KOPT-K1 (cell line): ENCODE data around the gene TOPBP1.
A peak's percentile ranks its signal among the peaks of the same experiment; 100 is the strongest.
"Not testable (repeated sequence)": the region's sequence is repeated elsewhere in the genome, so short reads cannot be mapped to it uniquely, and the experiment has no call there.

Experiments used
- H3K27ac ChIP-seq: fragments of 200-600 bp; sonication (generic); 2 replicates; pipeline ENCODE4 v1.5.1; 2016; ENCODE audit warnings: antibody characterized with exemption, mild to moderate bottlenecking, low read depth, low read length; ENCODE audit not compliant: poor library complexity, severe bottlenecking
- H3K36me3 ChIP-seq: fragments of 200-600 bp; sonication (generic); 2 replicates; pipeline ENCODE4 v1.5.1; 2017; ENCODE audit warnings: antibody characterized with exemption, mild to moderate bottlenecking, low read length, moderate library complexity; ENCODE audit not compliant: insufficient read depth
- H3K9me3 ChIP-seq: fragments of 200-600 bp; sonication (generic); 2 replicates; pipeline ENCODE4 v1.5.1; 2017; ENCODE audit warnings: antibody characterized with exemption, low read length, mild to moderate bottlenecking; ENCODE audit not compliant: insufficient read depth, poor library complexity, severe bottlenecking

TOPBP1 gene

GRCh38 chr3:133573629-133574194 lies 88.0 kb downstream of the TOPBP1 start, which contains the start of gene CDV3:
CDV3 (plus strand) TSS chr3:133573686; CDS start chr3:133574045, 359 bp downstream.
- H3K36me3 ChIP-seq: peaks cover 38% of the 10 kb centered on the region
- H3K9me3 ChIP-seq: no peaks in the 10 kb centered on the region
- peak within 1 kb of the TSS; percentile 96 for H3K27ac ChIP-seq

- Histone ChIP-seq H3K27ac (peak overlapping the region; percentile 96), H3K36me3 (peaks cover 33% of the 10 kb centered on the region), H3K9me3 (no peaks in the 10 kb centered on the region)
Observed at GRCh38 chr3:133573054-133573628, 88.6 kb downstream of the TOPBP1 start.

- H3K9me3 ChIP-seq: no peaks in the 10 kb centered on the region
- peak overlapping the region; percentile 96 for H3K27ac ChIP-seq
- peaks cover 25% of the 10 kb centered on the region for H3K36me3 ChIP-seq
Observed at GRCh38 chr3:133572158-133573053, 89.3 kb downstream of the TOPBP1 start.

DNA sequence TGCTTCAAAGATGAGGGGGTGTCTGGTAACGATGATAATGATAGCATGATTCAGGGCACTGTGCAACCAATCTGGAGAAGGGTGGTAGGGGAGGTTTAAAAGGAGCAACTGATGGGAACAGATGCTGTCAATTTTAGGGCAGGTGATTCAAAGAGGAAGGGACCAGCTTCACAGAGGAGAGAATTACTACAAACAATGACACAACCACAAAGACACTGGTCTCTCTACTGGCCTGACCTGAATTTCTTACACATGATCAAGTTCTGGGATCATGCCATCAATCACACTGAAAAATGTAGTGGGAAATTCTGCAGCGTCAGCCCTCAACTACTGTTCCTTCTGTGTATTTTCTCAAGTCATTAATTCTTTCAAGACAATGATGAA lies 90.8 kb downstream of the TOPBP1 start:
- H3K36me3 ChIP-seq: peaks cover 11% of the 10 kb centered on the region
- no peak overlapping the region for H3K27ac ChIP-seq
- H3K9me3 ChIP-seq: no peaks in the 10 kb centered on the region

GRCh38 chr3:133570139-133570936 lies 91.4 kb downstream of the TOPBP1 start:
- Histone ChIP-seq H3K9me3 (no peaks in the 10 kb centered on the region), H3K36me3 (peaks cover 5% of the 10 kb centered on the region; the same call in 1 of the 2 replicates), H3K27ac (no peak overlapping the region)

GRCh38 chr3:133568294-133569014 lies 93.3 kb downstream of the TOPBP1 start:
- no peak overlapping the region for H3K27ac ChIP-seq
- H3K36me3 ChIP-seq: no peaks in the 10 kb centered on the region
- H3K9me3 ChIP-seq: no peaks in the 10 kb centered on the region

DNA sequence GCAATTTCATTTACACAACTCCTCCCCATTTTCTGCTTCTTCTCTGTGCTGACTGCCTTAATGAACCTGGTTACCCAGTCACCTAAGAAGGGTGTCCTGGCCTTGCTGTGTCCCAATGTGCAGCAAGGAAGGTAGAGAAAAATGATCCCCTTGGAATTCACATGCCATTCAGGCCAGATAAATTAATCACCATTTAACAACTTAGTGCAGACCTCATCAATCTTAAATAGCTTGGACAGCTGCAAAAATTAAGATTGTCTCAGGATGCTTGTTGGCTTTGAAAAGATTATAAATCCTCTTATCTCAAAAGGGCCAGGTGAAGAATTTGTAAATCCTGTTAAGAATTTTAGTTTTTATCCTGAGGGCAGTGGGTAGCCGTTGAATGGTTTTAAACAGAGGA lies 97.9 kb downstream of the TOPBP1 start:
- H3K9me3 ChIP-seq: no peaks in the 10 kb centered on the region
- H3K36me3 ChIP-seq: no peaks in the 10 kb centered on the region
- H3K27ac ChIP-seq: no peak overlapping the region

- Histone ChIP-seq H3K36me3 (no peaks in the 10 kb centered on the region), H3K27ac (no peak overlapping the region), H3K9me3 (no peaks in the 10 kb centered on the region)
Observed at GRCh38 chr3:133563186-133563591, 98.6 kb downstream of the TOPBP1 start.

DNA sequence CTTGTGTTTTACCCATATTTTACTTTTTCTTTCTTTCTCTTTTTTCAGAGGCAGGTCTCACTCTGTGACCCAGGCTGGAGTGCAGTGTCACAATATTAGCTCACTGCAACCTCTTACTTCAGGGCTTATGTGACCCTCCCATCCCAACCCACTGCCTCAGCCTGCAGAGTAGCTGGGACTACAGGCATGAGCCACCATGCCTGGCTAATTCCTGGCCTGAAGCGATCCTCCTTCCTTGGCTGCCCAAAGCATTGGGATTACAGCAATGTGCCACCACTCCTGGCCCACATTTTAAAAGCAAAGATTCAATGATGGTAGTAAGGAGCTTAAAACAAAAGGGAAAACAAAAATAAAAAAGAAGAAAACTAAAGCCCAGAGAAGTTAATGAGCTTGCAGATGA lies 99.4 kb downstream of the TOPBP1 start:
- H3K36me3 ChIP-seq: no peaks in the 10 kb centered on the region
- H3K27ac ChIP-seq: no peak overlapping the region
- H3K9me3 ChIP-seq: no peaks in the 10 kb centered on the region

DNA sequence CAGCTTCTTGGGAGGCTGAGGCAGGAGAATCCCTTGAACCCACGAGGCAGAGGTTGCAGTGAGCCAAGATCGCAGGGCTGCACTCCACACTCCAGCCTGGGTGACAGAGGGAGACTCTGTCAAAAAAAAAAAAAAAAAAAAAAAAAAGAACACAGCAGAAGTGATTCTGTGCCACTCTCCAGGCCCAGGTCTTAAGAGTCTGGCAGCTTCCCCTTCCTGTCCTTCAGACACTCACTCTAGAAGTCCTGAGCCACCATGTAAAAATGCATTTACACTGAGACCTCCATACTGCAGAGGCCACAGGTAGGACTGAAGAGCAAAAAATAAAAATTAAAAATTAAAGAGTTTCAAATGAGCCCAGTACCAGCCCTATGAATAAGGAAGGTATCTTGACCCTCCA lies 100.1 kb downstream of the TOPBP1 start:
- Histone ChIP-seq H3K27ac (no peak overlapping the region), H3K36me3 (no peaks in the 10 kb centered on the region), H3K9me3 (no peaks in the 10 kb centered on the region)

DNA sequence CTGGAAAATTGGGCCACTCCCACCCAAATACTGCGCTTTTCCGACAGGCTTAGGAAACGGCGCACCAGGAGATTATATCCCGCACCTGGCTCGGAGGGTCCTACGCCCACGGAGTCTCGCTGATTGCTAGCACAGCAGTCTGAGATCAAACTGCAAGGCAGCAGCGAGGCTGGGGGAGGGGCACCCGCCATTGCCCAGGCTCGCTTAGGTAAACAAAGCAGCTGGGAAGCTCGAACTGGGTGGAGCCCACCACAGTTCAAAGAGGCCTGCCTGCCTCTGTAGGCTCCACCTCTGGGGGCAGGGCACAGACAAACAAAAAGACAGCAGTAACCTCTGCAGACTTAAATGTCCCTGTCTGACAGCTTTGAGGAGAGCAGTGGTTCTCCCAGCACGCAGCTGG lies 110.2 kb downstream of the TOPBP1 start:
- H3K27ac ChIP-seq: not testable (repeated sequence)

More for the DNA sequence above, 110.2 kb downstream of the TOPBP1 start:
- not testable (repeated sequence) for H3K36me3 ChIP-seq, H3K9me3 ChIP-seq
